Thymus (tissue), 11 donors: Measurements from ENCODE around the gene NABP2. TPM values are rescaled to one million over a fixed set of nuclear protein-coding genes. Genes with fewer than 3 reads are reported as not detected.
"Not testable (repeated sequence)": the region's sequence is repeated elsewhere in the genome, so short reads cannot be mapped to it uniquely, and the experiment has no call there.

Experiments
- DNase-seq, 9 donors: peaks; one replicate each; pipeline ENCODE4 v3.0.0-alpha.2; 2013; ENCODE audit warnings: low spot score in 9 of 9, low read depth in 6 of 9, missing footprints in 1 of 9
- H3K27ac ChIP-seq, 2 donors: one replicate each; pipeline ENCODE4 v1.5.1; 2013; ENCODE audit warnings: control low read depth in 1 of 2, low read depth in 1 of 2, low read length in 1 of 2, mild to moderate bottlenecking in 1 of 2, moderate library complexity in 1 of 2
- H3K27me3 ChIP-seq, 2 donors: one replicate each; pipeline ENCODE4 v1.5.1; 2013; ENCODE audit warnings: low read length in 1 of 2; ENCODE audit not compliant: control insufficient read depth in 2 of 2, insufficient read depth in 1 of 2
- H3K36me3 ChIP-seq, 2 donors: one replicate each; pipeline ENCODE4 v1.5.1; 2013; ENCODE audit warnings: low read length in 1 of 2, mild to moderate bottlenecking in 1 of 2, moderate library complexity in 1 of 2; ENCODE audit not compliant: control insufficient read depth in 2 of 2, insufficient read depth in 2 of 2
- H3K4me1 ChIP-seq, 2 donors: one replicate each; pipeline ENCODE4 v1.5.1; 2013; ENCODE audit warnings: low read length in 2 of 2; ENCODE audit not compliant: control insufficient read depth in 2 of 2, insufficient read depth in 2 of 2
- H3K4me3 ChIP-seq, 2 donors: one replicate each; pipeline ENCODE4 v1.5.1; 2013; ENCODE audit warnings: low read length in 2 of 2, control low read depth in 1 of 2, mild to moderate bottlenecking in 1 of 2
- H3K9me3 ChIP-seq, 2 donors: one replicate each; pipeline ENCODE4 v1.5.1; 2013; ENCODE audit warnings: low read length in 1 of 2, mild to moderate bottlenecking in 1 of 2; ENCODE audit not compliant: control insufficient read depth in 2 of 2, insufficient read depth in 1 of 2
- WGBS: extraction: QIAGEN DNeasy Blood & Tissue Kit; methylation state at CpG from one replicate; pipeline ENCODE4 v1.1.7; 2013; 5-methylcytosine and 5-hydroxymethylcytosine counted together
- polyA plus RNA-seq: library from polyadenylated mRNA; stranded (reverse); fragments of 200-250 nt; gene quantifications from one replicate; pipeline ENCODE4 v1.2.3, GENCODE V29; 2013
- total RNA-seq: library from RNA; stranded (reverse); fragments of 120-200 nt; gene quantifications from one replicate; pipeline ENCODE4 v1.2.4, GENCODE V29; 2013
- donor health status: healthy.

NABP2 gene
- total and polyA plus RNA-seq, 2 donors = 16.0 to 21.6 TPM

- DNase-seq = peak in 1 of 9 donors; percentile 10
- Histone ChIP-seq H3K36me3 (peaks cover 8 to 21% of the 10 kb centered on the region in 2 donors), H3K4me1 (peaks cover 20 to 26% of the 10 kb centered on the region in 2 donors), H3K9me3 (no peaks in the 10 kb centered on the region), H3K27me3 (no peaks in the 10 kb centered on the region), H3K27ac (peak overlapping the region in 1 of 2 donors; percentile 42), H3K4me3 (peak overlapping the region; percentile 93 to 95)
- WGBS = 44% methylated on average over 9 of the region's 9 CpGs
These were observed 33.4 kb upstream of the NABP2 start for GRCh38 chr12:56190695-56191155.

GRCh38 chr12:56192582-56192981, 31.6 kb upstream of the NABP2 start:
- Histone ChIP-seq H3K9me3 (no peaks in the 10 kb centered on the region), H3K36me3 (peaks cover 0 to 5% of the 10 kb centered on the region in 2 donors), H3K27ac (no peak overlapping the region), H3K27me3 (no peaks in the 10 kb centered on the region), H3K4me3 (no peak overlapping the region), H3K4me1 (peaks cover 13 to 18% of the 10 kb centered on the region in 2 donors)
- DNase-seq = no peak

GRCh38 chr12:56193025-56193578, 31.0 kb upstream of the NABP2 start:
- 73% methylated on average over 1 of the region's 1 CpG for WGBS
- Histone ChIP-seq H3K9me3 (no peaks in the 10 kb centered on the region), H3K36me3 (peaks cover 0 to 5% of the 10 kb centered on the region in 2 donors), H3K27me3 (no peaks in the 10 kb centered on the region), H3K27ac (no peak overlapping the region), H3K4me3 (no peak overlapping the region), H3K4me1 (peaks cover 8 to 13% of the 10 kb centered on the region in 2 donors)
- peak; percentile 34 to 92 (median 76) for DNase-seq

- not testable (repeated sequence) for DNase-seq, H3K36me3 ChIP-seq, H3K4me3 ChIP-seq, H3K9me3 ChIP-seq, H3K27ac ChIP-seq, H3K4me1 ChIP-seq, H3K27me3 ChIP-seq
- 97% methylated on average over 11 of the region's 11 CpGs for WGBS
These were observed 27.2 kb upstream of the NABP2 start for GRCh38 chr12:56196818-56197550.

GRCh38 chr12:56197921-56198635, 26.1 kb upstream of the NABP2 start:
- WGBS = 91% methylated on average over 9 of the region's 9 CpGs
- H3K27me3 ChIP-seq = no peaks in the 10 kb centered on the region
- H3K4me1 ChIP-seq = no peaks in the 10 kb centered on the region
- H3K27ac ChIP-seq = no peak overlapping the region
- no peak overlapping the region for H3K4me3 ChIP-seq
- peaks cover 0 to 5% of the 10 kb centered on the region in 2 donors for H3K36me3 ChIP-seq
- no peaks in the 10 kb centered on the region for H3K9me3 ChIP-seq
- no peak for DNase-seq

- Histone ChIP-seq H3K4me3 (no peak overlapping the region), H3K27ac (no peak overlapping the region), H3K4me1 (no peaks in the 10 kb centered on the region), H3K27me3 (no peaks in the 10 kb centered on the region), H3K36me3 (peaks cover 0 to 5% of the 10 kb centered on the region in 2 donors), H3K9me3 (no peaks in the 10 kb centered on the region)
- DNase-seq = no peak
- 97% methylated on average over 1 of the region's 1 CpG for WGBS
These were observed 25.3 kb upstream of the NABP2 start for GRCh38 chr12:56198836-56199235.

- H3K27ac ChIP-seq = no peak overlapping the region
- no peaks in the 10 kb centered on the region for H3K9me3 ChIP-seq
- WGBS = 95% methylated on average over 1 of the region's 1 CpG
- H3K4me3 ChIP-seq = no peak overlapping the region
- H3K4me1 ChIP-seq = no peaks in the 10 kb centered on the region
- H3K36me3 ChIP-seq = peaks cover 17 to 30% of the 10 kb centered on the region in 2 donors
- DNase-seq = no peak
- no peaks in the 10 kb centered on the region for H3K27me3 ChIP-seq
These were observed 21.8 kb upstream of the NABP2 start for GRCh38 chr12:56202366-56202765.

- 96% methylated on average over 2 of the region's 2 CpGs for WGBS
- H3K9me3 ChIP-seq = no peaks in the 10 kb centered on the region
- H3K4me3 ChIP-seq = no peak overlapping the region
- peaks cover 22 to 34% of the 10 kb centered on the region in 2 donors for H3K36me3 ChIP-seq
- DNase-seq = no peak
- no peaks in the 10 kb centered on the region for H3K4me1 ChIP-seq
- no peaks in the 10 kb centered on the region for H3K27me3 ChIP-seq
- H3K27ac ChIP-seq = no peak overlapping the region
These were observed 21.3 kb upstream of the NABP2 start for GRCh38 chr12:56202838-56203237.

GRCh38 chr12:56204275-56204674, 19.9 kb upstream of the NABP2 start:
- H3K4me3 ChIP-seq = no peak overlapping the region
- no peaks in the 10 kb centered on the region for H3K9me3 ChIP-seq
- no peak overlapping the region for H3K27ac ChIP-seq
- peaks cover 29 to 46% of the 10 kb centered on the region in 2 donors for H3K36me3 ChIP-seq
- no peak for DNase-seq
- H3K4me1 ChIP-seq = no peaks in the 10 kb centered on the region
- no peaks in the 10 kb centered on the region for H3K27me3 ChIP-seq
